ENCODE data around the gene GRIN1.

GRIN1 gene

GRCh38 chr9:137163805-137164204 lies 24.9 kb downstream of the GRIN1 start:
- Histone ChIP-seq H3K27ac (ENCODE audit: low read depth, low read length, poor library complexity, severe bottlenecking) (no peak overlapping the region), H3K9me3 (ENCODE audit: low read length) (no peaks in the 10 kb centered on the region), H3K9me2 (ENCODE audit: low read depth, low read length) (no peaks in the 10 kb centered on the region), H3K4me2 (ENCODE audit: low read length) (no peak overlapping the region), H2AFZ (ENCODE audit: low read length) (no peak overlapping the region), H3K79me2 (ENCODE audit: insufficient read depth, low read length) (no peaks in the 10 kb centered on the region), H3K4me3 (ENCODE audit: low read depth, low read length, poor library complexity, severe bottlenecking) (no peak overlapping the region), H3K9ac (ENCODE audit: low read length) (no peak overlapping the region), H3K36me3 (ENCODE audit: insufficient read depth, low read length) (no peaks in the 10 kb centered on the region), H4K20me1 (ENCODE audit: insufficient read depth, low read length) (no peaks in the 10 kb centered on the region), H3K27me3 (ENCODE audit: insufficient read depth, low read length) (peaks cover 24% of the 10 kb centered on the region), H3K4me1 (ENCODE audit: insufficient read depth, low read length, severe bottlenecking) (peaks cover under 1% of the 10 kb centered on the region), H3F3A (ENCODE audit: insufficient read depth, low read length) (no peaks in the 10 kb centered on the region)
- TF ChIP-seq EZH2 (IDR thresholded peaks at IDR 0.05; ENCODE audit: borderline replicate concordance, low read length), result no peak
- TF ChIP-seq CTCF (IDR thresholded peaks at IDR 0.05; ENCODE audit: low read length), result no peak

- H3K4me3 ChIP-seq (ENCODE audit: low read depth, low read length, poor library complexity, severe bottlenecking), result no peak overlapping the region
- H2AFZ ChIP-seq (ENCODE audit: low read length), result no peak overlapping the region
- no peak overlapping the region for H3K27ac ChIP-seq (ENCODE audit: low read depth, low read length, poor library complexity, severe bottlenecking)
- no peaks in the 10 kb centered on the region for H3K9me2 ChIP-seq (ENCODE audit: low read depth, low read length)
- no peaks in the 10 kb centered on the region for H3K79me2 ChIP-seq (ENCODE audit: insufficient read depth, low read length)
- no peaks in the 10 kb centered on the region for H3F3A ChIP-seq (ENCODE audit: insufficient read depth, low read length)
- H3K36me3 ChIP-seq (ENCODE audit: insufficient read depth, low read length), result no peaks in the 10 kb centered on the region
- H3K4me1 ChIP-seq (ENCODE audit: insufficient read depth, low read length, severe bottlenecking), result peaks cover 3% of the 10 kb centered on the region
- H4K20me1 ChIP-seq (ENCODE audit: insufficient read depth, low read length), result no peaks in the 10 kb centered on the region
- H3K4me2 ChIP-seq (ENCODE audit: low read length), result no peak overlapping the region
- H3K9me3 ChIP-seq (ENCODE audit: low read length), result no peaks in the 10 kb centered on the region
- peaks cover 21% of the 10 kb centered on the region for H3K27me3 ChIP-seq (ENCODE audit: insufficient read depth, low read length)
- no peak for TF ChIP-seq EZH2 (IDR thresholded peaks at IDR 0.05; ENCODE audit: borderline replicate concordance, low read length)
- TF ChIP-seq CTCF (IDR thresholded peaks at IDR 0.05; ENCODE audit: low read length), result no peak
- no peak overlapping the region for H3K9ac ChIP-seq (ENCODE audit: low read length)
Observed at GRCh38 chr9:137164370-137165249, 25.7 kb downstream of the GRIN1 start.

GRCh38 chr9:137165250-137165836 lies 26.4 kb downstream of the GRIN1 start:
- H3K4me1 ChIP-seq (ENCODE audit: insufficient read depth, low read length, severe bottlenecking), result peaks cover 9% of the 10 kb centered on the region
- H4K20me1 ChIP-seq (ENCODE audit: insufficient read depth, low read length), result no peaks in the 10 kb centered on the region
- H3K4me3 ChIP-seq (ENCODE audit: low read depth, low read length, poor library complexity, severe bottlenecking), result no peak overlapping the region
- no peak overlapping the region for H3K4me2 ChIP-seq (ENCODE audit: low read length)
- no peaks in the 10 kb centered on the region for H3K9me2 ChIP-seq (ENCODE audit: low read depth, low read length)
- H2AFZ ChIP-seq (ENCODE audit: low read length), result no peak overlapping the region
- no peaks in the 10 kb centered on the region for H3F3A ChIP-seq (ENCODE audit: insufficient read depth, low read length)
- H3K27me3 ChIP-seq (ENCODE audit: insufficient read depth, low read length), result peaks cover 18% of the 10 kb centered on the region
- H3K9me3 ChIP-seq (ENCODE audit: low read length), result no peaks in the 10 kb centered on the region
- H3K79me2 ChIP-seq (ENCODE audit: insufficient read depth, low read length), result no peaks in the 10 kb centered on the region
- H3K36me3 ChIP-seq (ENCODE audit: insufficient read depth, low read length), result no peaks in the 10 kb centered on the region
- no peak overlapping the region for H3K9ac ChIP-seq (ENCODE audit: low read length)
- TF ChIP-seq CTCF (IDR thresholded peaks at IDR 0.05; ENCODE audit: low read length) (no peak), EZH2 (IDR thresholded peaks at IDR 0.05; ENCODE audit: borderline replicate concordance, low read length) (no peak)
- no peak overlapping the region for H3K27ac ChIP-seq (ENCODE audit: low read depth, low read length, poor library complexity, severe bottlenecking)

All from OCI-LY1 (cell line).